Stimulated activated CD8-positive, alpha-beta memory T cell treated with anti-CD3 and anti-CD28 coated beads, Interleukin-4, amount 100 ng/mL, for 24 hours (primary cell): ENCODE measurements around the gene PXDN.

Experiments
- DNase-seq: peaks from one replicate; pipeline ENCODE4 v3.0.0-alpha.2; 2020; ENCODE audit warnings: low read depth

Gene PXDN

GRCh38 chr2:1754046-1754445 is 9.7 kb upstream of the PXDN start:
- DNase-seq: no peak

DNA sequence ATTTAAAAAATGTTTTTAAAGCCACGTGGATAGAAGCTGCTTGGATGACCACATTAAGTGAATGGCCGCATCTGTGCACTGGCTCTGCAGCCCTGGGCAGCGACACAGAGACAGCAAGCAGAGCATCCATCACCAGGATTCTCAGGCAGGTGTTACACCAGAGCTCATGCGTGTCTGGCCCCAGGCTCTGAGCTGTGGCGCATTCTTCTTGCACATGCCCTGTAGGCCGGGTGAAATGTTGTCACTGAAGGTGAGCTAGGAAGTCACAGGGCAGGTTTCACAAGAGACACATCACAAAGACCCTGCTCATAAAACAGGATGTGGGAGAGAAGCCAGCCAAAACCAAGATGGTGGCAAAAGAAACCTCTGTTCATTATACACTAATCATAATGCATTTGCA is 8.4 kb upstream of the PXDN start:
- DNase-seq: no peak

DNA sequence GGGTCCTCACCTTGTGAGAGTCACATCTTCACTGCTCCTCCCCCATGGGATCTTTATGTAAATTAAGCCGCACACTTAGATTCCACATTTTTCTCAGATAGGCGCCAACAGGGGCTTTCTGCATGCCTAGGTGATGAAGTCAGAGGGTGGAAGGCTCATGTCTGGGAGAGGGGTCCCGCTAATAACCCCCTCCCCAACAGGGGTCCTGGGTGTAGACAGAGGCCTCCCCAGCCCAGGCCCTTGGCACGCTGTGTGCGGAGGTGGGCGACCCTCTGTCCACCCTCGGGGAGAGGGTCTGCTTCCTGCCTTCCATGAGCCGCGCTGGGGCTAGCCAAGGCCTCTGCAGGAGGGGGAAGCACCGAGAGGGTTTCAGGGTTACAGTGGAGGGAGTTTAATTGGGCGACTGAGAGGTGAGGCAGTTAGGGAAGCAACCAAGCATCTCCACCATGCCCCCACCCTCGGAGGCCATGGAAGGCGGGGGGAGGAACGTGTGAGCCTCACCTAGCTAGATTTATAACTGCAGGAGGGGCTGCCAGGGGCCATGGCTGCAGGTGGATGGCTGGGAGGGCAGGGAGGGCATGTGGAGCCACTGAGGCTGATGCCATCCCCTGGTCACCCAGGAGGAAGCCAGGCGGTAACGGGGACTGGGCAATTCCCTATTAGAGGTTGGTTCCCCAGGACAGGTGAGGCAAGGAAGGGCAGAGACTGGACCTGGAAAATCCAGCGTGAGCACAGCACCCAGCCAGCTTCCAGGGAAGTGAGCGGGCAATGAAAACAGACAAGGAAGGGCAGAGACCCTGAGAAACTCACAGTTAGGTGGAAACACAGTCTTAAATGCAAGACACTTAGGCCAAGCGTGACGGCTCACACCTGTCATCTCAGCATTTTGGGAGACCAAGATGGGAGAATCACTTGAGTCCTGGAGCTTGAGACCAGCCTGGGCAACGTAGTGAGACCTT is 7.7 kb upstream of the PXDN start:
- DNase-seq: no peak

DNA sequence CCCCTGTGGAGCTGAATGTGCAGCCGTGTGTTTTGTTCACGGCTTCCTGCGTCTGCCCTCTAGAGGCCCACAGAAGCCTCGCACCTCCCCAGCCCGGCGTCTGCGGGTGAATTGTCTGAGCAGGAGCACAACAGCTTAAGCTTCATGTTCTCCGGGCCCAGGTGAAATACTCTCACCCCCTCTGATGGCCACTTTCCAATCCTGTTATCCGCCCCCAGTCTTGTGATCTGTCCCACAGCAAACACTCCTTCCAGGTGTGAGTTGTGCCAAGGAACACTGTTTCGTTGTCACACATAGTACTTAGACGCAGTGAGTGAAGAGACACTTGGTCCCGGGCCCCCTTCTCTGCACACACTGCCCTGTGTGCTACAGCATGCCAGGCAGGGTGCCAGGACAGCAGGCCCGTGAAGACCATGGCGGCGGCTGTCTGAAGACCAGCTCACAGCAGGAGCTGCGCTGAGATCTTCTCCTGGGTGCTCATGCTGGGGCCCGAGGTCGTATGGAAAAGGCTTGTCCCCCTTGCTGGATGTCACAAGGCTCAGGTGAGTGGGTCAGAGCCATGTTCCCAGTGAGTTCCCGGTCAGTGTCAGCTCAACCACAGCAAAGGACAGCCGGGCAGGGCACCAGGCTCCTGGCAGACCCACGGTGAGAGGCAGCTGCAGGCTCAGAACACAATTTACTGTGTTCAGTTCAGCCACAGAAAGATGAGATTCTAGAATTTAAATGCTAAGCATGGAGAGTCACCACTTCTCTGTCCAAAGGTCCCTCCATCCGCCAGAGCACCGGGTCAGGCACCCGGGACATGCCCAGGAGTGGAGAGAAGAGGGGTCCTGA is 6.8 kb upstream of the PXDN start:
- DNase-seq: peak; percentile 31

DNA sequence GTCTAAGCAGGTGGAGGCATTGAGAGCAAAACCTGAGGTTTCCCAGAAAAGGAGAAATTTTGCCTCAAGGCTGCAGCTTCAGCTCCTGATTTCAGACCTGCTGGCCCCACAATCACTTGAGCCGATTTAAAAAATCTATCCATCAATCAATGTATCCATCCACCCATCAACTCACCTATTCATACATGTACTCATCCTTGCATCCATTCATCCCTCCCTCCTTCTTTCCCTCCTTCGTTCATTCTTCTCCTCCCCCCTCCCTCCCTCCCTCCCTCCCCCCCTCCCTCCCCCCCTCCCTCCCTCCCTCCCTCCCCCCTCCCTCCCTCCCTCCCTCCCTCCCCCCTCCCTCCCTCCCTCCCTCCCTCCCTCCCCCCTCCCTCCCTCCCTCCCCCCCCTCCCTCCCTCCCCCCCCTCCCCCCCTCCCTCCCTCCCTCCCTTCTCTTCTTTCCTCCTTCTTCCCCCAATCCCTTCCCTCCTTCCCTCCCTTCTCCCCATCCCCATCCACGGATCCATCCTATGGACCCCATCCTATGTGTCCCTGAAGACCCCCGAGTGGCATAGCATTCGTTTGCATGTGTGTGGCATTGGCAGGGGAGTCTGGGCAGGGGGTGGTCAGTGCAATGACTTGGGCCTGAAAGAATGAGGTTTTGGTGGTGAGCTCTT is 6.1 kb upstream of the PXDN start:
- DNase-seq: no peak

GRCh38 chr2:1749489-1750119 is 5.3 kb upstream of the PXDN start:
- no peak for DNase-seq

GRCh38 chr2:1748741-1749488 is 4.6 kb upstream of the PXDN start:
- no peak for DNase-seq

DNA sequence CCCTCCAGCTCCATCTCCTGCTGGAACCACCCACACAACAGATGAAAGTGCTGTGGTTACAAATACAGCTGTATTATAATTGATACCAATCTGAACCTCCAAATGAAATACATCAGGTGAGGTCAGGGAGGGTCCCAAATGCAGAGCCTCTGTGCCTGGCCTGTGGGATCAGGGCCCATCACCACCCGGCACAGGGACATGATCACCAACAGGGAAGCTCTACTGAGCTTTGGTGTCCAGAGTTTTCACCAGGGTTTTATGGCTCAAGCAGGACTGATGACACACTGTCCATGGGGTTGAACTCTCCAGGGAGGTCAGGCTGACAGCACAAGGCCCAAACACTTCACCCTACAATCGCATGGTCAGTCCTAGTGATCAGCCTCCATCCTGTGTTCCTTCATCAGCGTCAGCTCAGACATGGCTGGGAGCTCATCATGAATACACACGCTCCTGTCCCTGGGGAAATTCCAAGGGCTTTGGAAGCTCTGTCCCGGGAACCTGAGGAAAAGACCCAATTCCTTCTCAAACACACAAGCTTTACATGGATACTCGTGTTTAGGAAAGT is 3.9 kb upstream of the PXDN start:
- no peak for DNase-seq

DNA sequence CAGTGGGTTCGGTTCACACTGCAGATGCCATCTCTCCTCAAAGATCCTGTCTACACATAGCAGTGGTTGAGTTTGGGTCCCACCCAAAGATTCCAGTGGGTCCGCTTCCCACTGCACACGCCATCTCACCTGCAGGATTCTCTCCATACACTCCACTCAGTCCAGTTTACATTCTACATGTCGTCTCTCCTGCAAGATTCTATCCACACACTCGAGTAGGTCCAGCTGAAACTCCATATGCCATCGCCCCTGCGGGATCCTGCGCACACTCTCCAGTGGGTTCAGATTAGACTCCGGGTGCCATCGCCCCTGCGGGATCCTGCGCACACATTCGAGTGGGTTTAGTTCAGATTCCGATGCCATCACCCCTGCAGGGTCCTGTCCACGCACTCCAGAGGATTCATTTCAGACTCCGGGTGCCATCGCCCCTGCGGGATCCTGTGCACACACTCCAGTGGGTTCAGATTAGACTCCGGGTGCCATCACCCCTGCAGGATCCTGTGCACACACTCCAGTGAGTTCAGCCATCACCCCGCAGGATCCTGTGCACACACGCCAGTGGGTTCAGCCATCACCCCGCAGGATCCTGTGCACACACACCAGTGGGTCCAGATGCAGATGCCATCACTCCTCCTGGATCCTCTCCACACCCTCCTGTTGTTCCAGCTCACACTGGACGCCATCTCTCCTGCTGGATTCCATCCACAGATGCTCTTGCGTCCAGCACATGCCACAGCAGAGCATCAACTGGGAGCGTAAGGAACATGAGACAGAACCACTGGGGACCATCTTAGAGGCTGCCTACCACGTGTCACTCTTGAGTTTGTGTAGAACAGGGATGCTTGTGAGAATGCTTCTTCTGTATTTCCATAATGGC is 3.0 kb upstream of the PXDN start:
- no peak for DNase-seq

- no peak for DNase-seq
Observed at GRCh38 chr2:1746174-1747064, 2.1 kb upstream of the PXDN start.

DNA sequence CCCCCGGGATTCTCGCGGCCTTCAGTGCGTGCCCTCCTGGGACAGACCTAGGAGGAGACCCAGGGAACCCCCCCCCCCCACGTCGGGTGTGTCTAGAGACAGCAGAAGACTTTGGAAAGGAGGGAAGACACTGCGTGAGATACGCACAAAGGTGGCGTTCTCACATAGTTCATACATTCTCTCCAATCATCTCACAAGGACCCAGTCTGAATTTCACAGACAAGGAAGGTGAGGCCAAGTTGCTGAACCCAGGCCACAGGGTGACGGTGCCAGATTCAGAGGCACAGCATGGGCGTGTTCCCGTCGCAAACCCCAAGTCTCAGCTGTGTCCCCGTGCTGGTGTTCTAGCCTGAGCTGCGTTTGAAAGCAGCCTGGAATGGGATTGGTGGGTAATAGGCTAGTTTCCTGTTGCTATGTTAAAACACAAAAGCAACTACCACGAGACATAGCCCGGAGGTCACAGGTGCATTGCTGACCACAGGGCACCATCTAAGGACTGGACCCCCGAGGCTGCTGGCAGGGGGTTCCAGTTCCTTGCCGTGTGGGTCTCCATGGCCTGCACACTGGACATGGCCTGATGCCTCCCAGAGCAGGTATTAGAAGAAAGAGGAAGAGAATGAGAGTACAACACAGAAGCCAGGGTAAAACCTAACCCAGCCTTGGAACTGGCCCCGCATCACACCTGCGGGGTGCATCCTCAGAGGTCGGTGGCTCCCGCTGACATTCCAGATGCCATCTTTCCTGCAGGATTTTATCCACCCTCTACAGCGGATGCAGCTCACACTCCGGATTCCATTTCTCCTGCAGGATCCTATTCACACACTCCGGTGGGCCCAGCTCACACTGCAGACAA is 1.1 kb upstream of the PXDN start:
- DNase-seq: no peak

DNA sequence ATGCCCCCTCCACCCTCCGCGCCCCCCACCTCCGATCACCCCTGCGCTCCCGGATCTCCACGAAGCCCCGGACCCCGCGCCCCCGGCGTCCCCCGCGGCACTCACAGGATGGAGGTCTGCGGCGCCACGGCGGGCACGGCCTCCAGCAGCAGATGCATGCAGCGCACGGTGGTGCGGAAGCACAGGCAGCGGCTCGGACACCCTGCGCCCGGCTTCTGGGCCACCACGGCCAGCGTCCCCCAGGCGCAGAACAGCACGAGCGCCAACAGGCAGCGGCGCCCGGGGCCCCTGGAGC is 217 bp downstream of the PXDN start:
- DNase-seq: no peak

DNA sequence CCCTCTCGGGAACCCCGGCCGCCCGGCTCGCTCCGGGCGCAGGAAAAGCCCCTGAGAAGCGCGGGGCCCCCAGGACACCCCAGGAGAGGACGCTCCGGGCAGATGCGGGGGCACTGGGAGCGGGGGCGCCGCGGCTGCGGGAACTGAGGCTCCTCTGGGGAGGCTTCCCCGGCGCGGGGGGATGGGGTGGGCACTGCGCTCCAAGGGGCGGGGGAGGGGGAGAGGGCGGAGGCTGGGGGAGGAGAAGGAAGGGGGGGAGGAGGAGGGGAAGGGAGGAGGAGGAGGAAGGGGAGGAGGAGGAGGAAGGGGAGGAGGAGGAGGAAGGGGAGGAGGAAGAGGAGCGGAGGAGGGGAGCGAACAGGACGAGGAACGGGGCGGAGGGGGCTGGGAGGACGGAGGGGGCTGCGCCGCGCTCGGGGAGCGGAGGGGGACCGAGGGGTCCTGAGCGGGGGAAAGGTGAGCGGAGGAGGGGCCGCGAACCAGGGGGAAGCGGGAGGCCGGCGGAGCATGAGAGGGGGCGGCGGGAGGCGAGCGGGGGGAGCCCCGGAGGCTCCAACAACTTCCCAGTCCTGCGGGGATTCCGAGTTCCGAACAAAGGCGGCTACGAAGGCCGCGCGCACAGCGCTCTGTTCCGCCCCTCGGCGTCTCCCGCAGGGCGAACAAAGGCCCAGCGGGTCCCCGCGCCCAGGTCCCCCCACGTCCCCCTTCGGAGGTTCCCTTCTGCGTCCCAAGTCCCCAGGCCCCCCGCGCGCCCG is 742 bp downstream of the PXDN start:
- DNase-seq: no peak

DNA sequence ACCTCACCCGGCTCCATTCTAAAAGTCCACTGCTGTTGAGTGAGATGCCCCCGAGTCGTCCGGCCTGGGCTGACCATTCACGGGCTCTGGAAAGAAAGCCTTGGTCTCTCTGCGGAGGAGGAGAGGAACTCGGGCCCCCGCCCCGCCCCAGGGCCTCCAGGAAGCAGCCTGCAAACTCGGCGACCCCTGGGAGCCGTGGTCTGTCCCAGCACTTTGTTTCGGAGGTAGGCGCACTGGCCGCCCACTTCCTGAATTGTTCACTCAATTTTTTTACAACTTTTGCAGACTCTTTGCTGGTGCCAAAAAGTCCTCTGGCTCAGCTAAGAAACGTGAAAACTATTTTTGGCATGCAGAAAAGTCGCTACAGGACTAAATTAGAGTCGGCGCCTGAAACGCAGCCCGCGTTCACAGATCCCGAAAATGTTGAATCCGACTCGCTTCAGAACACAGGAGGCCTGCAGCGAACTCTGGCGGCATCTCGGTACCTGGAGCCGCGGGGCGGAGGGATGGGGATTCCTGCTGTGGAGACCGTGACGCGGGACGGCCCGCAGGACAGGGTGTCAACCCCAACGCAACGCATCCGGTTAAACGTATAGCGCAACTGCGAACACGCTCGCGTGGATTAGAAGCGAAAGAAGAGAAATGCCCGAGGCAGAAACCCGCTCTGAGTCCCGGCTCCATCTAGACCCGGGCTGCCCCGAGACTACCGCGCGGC is 1.5 kb downstream of the PXDN start:
- peak; percentile 13 for DNase-seq

DNA sequence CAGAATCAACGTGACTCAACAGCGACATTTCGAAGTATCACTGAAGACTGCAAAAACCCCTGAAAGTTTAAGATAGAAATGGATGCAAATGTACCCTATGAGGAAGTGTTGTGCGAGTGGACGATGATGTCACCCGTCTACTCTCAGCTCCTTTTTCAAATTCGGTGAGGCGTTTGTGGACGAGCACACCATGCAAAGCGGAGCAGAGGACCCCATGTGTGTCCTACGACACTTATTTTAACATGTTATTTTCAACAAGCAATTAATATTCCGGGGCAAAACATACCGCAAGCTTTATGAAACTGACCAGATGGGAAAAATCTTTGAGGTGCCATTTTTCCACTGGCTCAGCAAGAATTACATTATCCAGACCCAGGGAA is 2.0 kb downstream of the PXDN start:
- no peak for DNase-seq

DNA sequence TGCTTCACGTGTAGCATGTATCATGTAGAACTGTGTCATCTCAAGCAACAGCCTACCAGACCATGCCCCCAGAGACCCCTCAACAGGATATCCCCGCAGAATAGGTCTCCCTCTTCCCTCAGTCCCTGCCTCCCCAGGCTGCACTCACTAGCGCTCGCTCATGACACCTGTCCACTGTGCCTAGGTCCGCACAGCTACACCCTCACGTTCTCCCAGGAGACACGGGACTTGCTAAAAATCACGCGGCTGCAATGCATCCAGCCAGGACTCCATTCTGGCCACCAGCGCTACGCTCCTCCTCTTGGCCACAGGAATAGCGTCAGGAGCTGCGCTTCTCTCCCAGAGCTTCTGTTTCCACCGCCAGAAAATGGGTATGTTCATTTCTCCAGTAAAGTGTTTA is 2.5 kb downstream of the PXDN start:
- DNase-seq: no peak
